MM.1S (cell line): ENCODE data around the gene HOXA11.

Experiments
- DNase-seq: peaks from one replicate; pipeline ENCODE4 v3.0.0-alpha.2; 2015
- H2AFZ ChIP-seq: fragments of 300-600 bp; sonication (generic); 2 replicates; pipeline ENCODE4 v1.6.0; 2016; ENCODE audit warnings: antibody characterized with exemption, low read length
- H3F3A ChIP-seq: fragments of 300-600 bp; sonication (generic); 2 replicates; pipeline ENCODE4 v1.6.1; 2016; ENCODE audit warnings: mild to moderate bottlenecking, antibody characterized with exemption, low read length, moderate library complexity, mixed read lengths; ENCODE audit not compliant: insufficient read depth
- H3K27ac ChIP-seq: fragments of 300-600 bp; sonication (generic); 2 replicates; pipeline ENCODE4 v1.5.1; 2016; ENCODE audit warnings: mild to moderate bottlenecking, low read length
- H3K27me3 ChIP-seq: fragments of 300-600 bp; sonication (generic); replicated peaks from 2 replicates; pipeline ENCODE4 v1.6.0; 2016; ENCODE audit warnings: low read length; ENCODE audit not compliant: insufficient read depth
- H3K36me3 ChIP-seq: fragments of 300-600 bp; sonication (generic); replicated peaks from 2 replicates; pipeline ENCODE4 v1.6.1; 2016; ENCODE audit warnings: mild to moderate bottlenecking, low read length, mixed read lengths; ENCODE audit not compliant: insufficient read depth
- H3K4me1 ChIP-seq: fragments of 300-600 bp; sonication (generic); 2 replicates; pipeline ENCODE4 v1.6.1; 2016; ENCODE audit warnings: low read length, mixed read lengths
- H3K4me2 ChIP-seq: fragments of 300-600 bp; sonication (generic); 2 replicates; pipeline ENCODE4 v1.6.0; 2016; ENCODE audit warnings: low read depth, low read length
- H3K4me3 ChIP-seq: fragments of 300-600 bp; sonication (generic); 2 replicates; pipeline ENCODE4 v1.5.1; 2016; ENCODE audit warnings: low read length, mixed read lengths
- H3K79me2 ChIP-seq: fragments of 300-600 bp; sonication (generic); 2 replicates; pipeline ENCODE4 v1.6.1; 2016; ENCODE audit warnings: mixed run types, low read length, mixed read lengths
- H3K9ac ChIP-seq: fragments of 300-600 bp; sonication (generic); 2 replicates; pipeline ENCODE4 v1.6.1; 2016; ENCODE audit warnings: low read length, mixed read lengths
- H3K9me2 ChIP-seq: fragments of 300-600 bp; sonication (generic); replicated peaks from 2 replicates; pipeline ENCODE4 v1.6.1; 2016; ENCODE audit warnings: mild to moderate bottlenecking, low read length, mixed read lengths; ENCODE audit not compliant: insufficient read depth
- H3K9me3 ChIP-seq: fragments of 300-600 bp; sonication (generic); replicated peaks from 2 replicates; pipeline ENCODE4 v1.6.1; 2016; ENCODE audit warnings: mild to moderate bottlenecking, low read length, mixed read lengths; ENCODE audit not compliant: insufficient read depth
- H4K20me1 ChIP-seq: fragments of 300-600 bp; sonication (generic); 2 replicates; pipeline ENCODE4 v1.6.1; 2016; ENCODE audit warnings: mild to moderate bottlenecking, low read length, moderate library complexity, mixed read lengths; ENCODE audit not compliant: insufficient read depth
- CTCF ChIP-seq: fragments of 300-600 bp; sonication (generic); IDR thresholded peaks from 2 replicates; pipeline ENCODE4 v1.5.1; 2016; ENCODE audit warnings: antibody characterized with exemption, low read length, mixed read lengths
- EZH2 ChIP-seq: fragments of 300-600 bp; sonication (generic); optimal IDR thresholded peaks from 2 replicates; pipeline ENCODE3; 2017; ENCODE audit warnings: low read depth, mild to moderate bottlenecking, antibody characterized with exemption, low read length, mixed read lengths
- EZH2phosphoT487 ChIP-seq: fragments of 300-600 bp; sonication (generic); IDR thresholded peaks from 2 replicates; pipeline ENCODE4 v1.6.1; 2018; ENCODE audit warnings: antibody characterized with exemption, low read length

Gene HOXA11

GRCh38 chr7:27213433-27214238 is 28.6 kb upstream of the HOXA11 start:
- no peaks in the 10 kb centered on the region for H3K9me2 ChIP-seq
- H3K27ac ChIP-seq: no peak overlapping the region
- no peak overlapping the region for H3K4me2 ChIP-seq
- H3K9ac ChIP-seq: no peak overlapping the region
- no peak overlapping the region for H3K4me3 ChIP-seq
- no peaks in the 10 kb centered on the region for H3K27me3 ChIP-seq
- H3K4me1 ChIP-seq: no peaks in the 10 kb centered on the region
- no peaks in the 10 kb centered on the region for H4K20me1 ChIP-seq
- no peaks in the 10 kb centered on the region for H3K9me3 ChIP-seq
- H3K36me3 ChIP-seq: no peaks in the 10 kb centered on the region
- no peaks in the 10 kb centered on the region for H3K79me2 ChIP-seq
- H2AFZ ChIP-seq: no peak overlapping the region
- no peak for DNase-seq
- no peaks in the 10 kb centered on the region for H3F3A ChIP-seq
- TF ChIP-seq EZH2phosphoT487: no peak
- no peak for TF ChIP-seq CTCF
- no peak for TF ChIP-seq EZH2

GRCh38 chr7:27212497-27213432 is 27.7 kb upstream of the HOXA11 start:
- no peaks in the 10 kb centered on the region for H3K27me3 ChIP-seq
- DNase-seq: no peak
- H3K9me3 ChIP-seq: no peaks in the 10 kb centered on the region
- TF ChIP-seq EZH2 (no peak), CTCF (no peak)
- H3K4me1 ChIP-seq: no peaks in the 10 kb centered on the region
- H3K4me3 ChIP-seq: no peak overlapping the region
- H3K9me2 ChIP-seq: no peaks in the 10 kb centered on the region
- H3K27ac ChIP-seq: no peak overlapping the region
- no peaks in the 10 kb centered on the region for H4K20me1 ChIP-seq
- no peak overlapping the region for H3K4me2 ChIP-seq
- no peaks in the 10 kb centered on the region for H3K79me2 ChIP-seq
- no peak overlapping the region for H2AFZ ChIP-seq
- H3F3A ChIP-seq: no peaks in the 10 kb centered on the region
- H3K36me3 ChIP-seq: no peaks in the 10 kb centered on the region
- H3K9ac ChIP-seq: no peak overlapping the region

- no peaks in the 10 kb centered on the region for H3K9me2 ChIP-seq
- H2AFZ ChIP-seq: no peak overlapping the region
- H3K9me3 ChIP-seq: no peaks in the 10 kb centered on the region
- no peak overlapping the region for H3K4me2 ChIP-seq
- no peaks in the 10 kb centered on the region for H3K79me2 ChIP-seq
- H3K27me3 ChIP-seq: no peaks in the 10 kb centered on the region; the same call in 1 of the 2 replicates
- no peaks in the 10 kb centered on the region for H3F3A ChIP-seq
- no peaks in the 10 kb centered on the region for H4K20me1 ChIP-seq
- H3K36me3 ChIP-seq: no peaks in the 10 kb centered on the region
- H3K4me1 ChIP-seq: no peaks in the 10 kb centered on the region
- DNase-seq: no peak
- H3K27ac ChIP-seq: no peak overlapping the region
- TF ChIP-seq EZH2phosphoT487 (no peak), EZH2 (no peak), CTCF (no peak)
- no peak overlapping the region for H3K4me3 ChIP-seq
- no peak overlapping the region for H3K9ac ChIP-seq
Measured at GRCh38 chr7:27211764-27212204, 26.8 kb upstream of the HOXA11 start.
